ENCODE results near the gene RPTN.

- TF ChIP-seq POLR2A (IDR thresholded peaks at IDR 0.05) (no peak), CTCF (IDR thresholded peaks at IDR 0.05) (no peak), EP300 (IDR thresholded peaks at IDR 0.05) (no peak)
These were observed 50.8 kb downstream of the RPTN start for GRCh38 chr1:152107984-152108881.

Data from ovary (tissue), 3 donors.